IMR-90 (cell line): ENCODE measurements around the gene GRIK3. TPM values are rescaled to one million over a fixed set of nuclear protein-coding genes. Genes with fewer than 3 reads are reported as not detected.

Source experiments
- ATAC-seq: fragments of 200-7000 bp; cut with Tn5 transposase; 2 replicates; pipeline ENCODE4 v1.9.1; 2020; ENCODE audit warnings: low read depth, mild to moderate bottlenecking, moderate library complexity
- BruUV-seq: library from RNA; stranded (reverse); fragments of 400-500 nt; replicated peaks from 2 replicates; lab custom pipeline; 2021; lab: Mats Ljungman, UMichigan
- CTCF ChIA-PET: fragments of 300-600 bp; formaldehyde crosslinking; extraction: SDS; loops from one replicate; lab custom pipeline; 2021; ENCODE audit warnings: antibody characterized with exemption; lab: Yijun Ruan, JAX
- POLR2A ChIA-PET: fragments of 300-600 bp; sonication (Branson Sonifier 250); formaldehyde crosslinking; loops from one replicate; lab custom pipeline; 2022; ENCODE audit warnings: antibody characterized with exemption; ENCODE audit not compliant: unreplicated experiment; lab: Charles Lee
- DNase-seq: peaks from one replicate; pipeline ENCODE4 v3.0.0; 2013
- H2AFZ ChIP-seq: replicated peaks from 2 replicates; pipeline ENCODE3; 2013; ENCODE audit warnings: low read length, mild to moderate bottlenecking; ENCODE audit not compliant: poor library complexity
- H2AK5ac ChIP-seq: 2 replicates; pipeline ENCODE4 v1.6.1; 2013; ENCODE audit warnings: low read depth, low read length, inconsistent platforms
- H2AK9ac ChIP-seq: replicated peaks from 2 replicates; pipeline ENCODE3; 2013; ENCODE audit warnings: mild to moderate bottlenecking, low read depth, low read length, moderate library complexity; ENCODE audit not compliant: poor library complexity
- H2BK120ac ChIP-seq: 2 replicates; pipeline ENCODE4 v1.6.1; 2013; ENCODE audit warnings: low read depth, low read length, inconsistent platforms
- H2BK15ac ChIP-seq: 3 replicates; pipeline ENCODE4 v1.6.1; 2013; ENCODE audit warnings: low read depth, low read length, inconsistent platforms
- H2BK20ac ChIP-seq: 2 replicates; pipeline ENCODE4 v1.6.1; 2013; ENCODE audit warnings: low read depth, mild to moderate bottlenecking, inconsistent platforms, low read length, moderate library complexity
- H2BK5ac ChIP-seq: 2 replicates; pipeline ENCODE4 v1.6.1; 2013; ENCODE audit warnings: mild to moderate bottlenecking, low read depth, low read length, inconsistent platforms; ENCODE audit not compliant: poor library complexity, severe bottlenecking
- H3K14ac ChIP-seq: replicated peaks from 2 replicates; pipeline ENCODE4 v1.6.1; 2013; ENCODE audit warnings: low read depth, low read length, inconsistent platforms
- H3K18ac ChIP-seq: 2 replicates; pipeline ENCODE4 v1.6.1; 2013; ENCODE audit warnings: low read depth, low read length, control low read depth
- H3K23ac ChIP-seq: 2 replicates; pipeline ENCODE4 v1.6.1; 2013; ENCODE audit warnings: low read depth, low read length, inconsistent platforms
- H3K27ac ChIP-seq: 2 replicates; pipeline ENCODE4 v1.5.1; 2013; ENCODE audit warnings: mild to moderate bottlenecking, control low read depth, low read length; ENCODE audit not compliant: insufficient read depth
- H3K27me3 ChIP-seq: 2 replicates; pipeline ENCODE4 v1.6.1; 2013; ENCODE audit warnings: low read length; ENCODE audit not compliant: control insufficient read depth, insufficient read depth
- H3K36me3 ChIP-seq: 2 replicates; pipeline ENCODE4 v1.6.1; 2013; ENCODE audit warnings: low read length, mixed read lengths; ENCODE audit not compliant: control insufficient read depth, insufficient read depth
- H3K4ac ChIP-seq: 2 replicates; pipeline ENCODE4 v1.6.1; 2013; ENCODE audit warnings: low read depth, low read length, inconsistent platforms
- H3K4me1 ChIP-seq: 2 replicates; pipeline ENCODE4 v1.6.1; 2013; ENCODE audit warnings: low read length, mixed read lengths; ENCODE audit not compliant: control insufficient read depth, insufficient read depth
- H3K4me2 ChIP-seq: 2 replicates; pipeline ENCODE4 v1.6.1; 2013; ENCODE audit warnings: low read depth, mild to moderate bottlenecking, control low read depth, low read length, moderate library complexity
- H3K4me3 ChIP-seq: 2 replicates; pipeline ENCODE4 v1.5.1; 2013; ENCODE audit warnings: low read depth, mild to moderate bottlenecking, control low read depth, low read length, moderate library complexity; ENCODE audit not compliant: insufficient read depth
- H3K56ac ChIP-seq: 2 replicates; pipeline ENCODE4 v1.6.1; 2013; ENCODE audit warnings: low read length, inconsistent platforms; ENCODE audit not compliant: insufficient read depth; ENCODE audit errors: extremely low read depth
- H3K79me1 ChIP-seq, 2 experiments: 2 replicates each; pipeline ENCODE4 v1.6.1; 2013; ENCODE audit warnings: low read length in 2 of 2, inconsistent platforms in 1 of 2, low read depth in 1 of 2
- H3K9ac ChIP-seq: 2 replicates; pipeline ENCODE4 v1.6.1; 2013; ENCODE audit warnings: low read depth, low read length, control low read depth
- H3K9me1 ChIP-seq: 2 replicates; pipeline ENCODE4 v1.6.1; 2013; ENCODE audit warnings: low read length, inconsistent platforms; ENCODE audit not compliant: insufficient read depth
- H3K9me3 ChIP-seq: 2 replicates; pipeline ENCODE4 v1.6.1; 2013; ENCODE audit warnings: low read length; ENCODE audit not compliant: control insufficient read depth, insufficient read depth
- H4K20me1 ChIP-seq: 2 replicates; pipeline ENCODE4 v1.6.1; 2013; ENCODE audit warnings: low read length, inconsistent platforms; ENCODE audit not compliant: insufficient read depth
- H4K5ac ChIP-seq: 2 replicates; pipeline ENCODE4 v1.6.1; 2013; ENCODE audit warnings: mild to moderate bottlenecking, low read depth, low read length, control low read depth
- H4K8ac ChIP-seq, 2 experiments: 2 replicates each; pipeline ENCODE4 v1.6.1; 2013; ENCODE audit warnings: low read depth in 2 of 2, low read length in 2 of 2, control low read depth in 1 of 2, inconsistent platforms in 1 of 2
- H4K91ac ChIP-seq: 2 replicates; pipeline ENCODE4 v1.6.1; 2013; ENCODE audit warnings: low read depth, low read length, inconsistent platforms; ENCODE audit not compliant: insufficient read depth
- BHLHE40 ChIP-seq: fragments of 150-350 bp; IDR thresholded peaks from 2 replicates; pipeline ENCODE4 v1.6.1; 2016; ENCODE audit warnings: mild to moderate bottlenecking, low read depth, low read length
- CEBPB ChIP-seq: IDR thresholded peaks from 2 replicates; pipeline ENCODE4 v1.6.1; 2012; ENCODE audit warnings: low read depth, low read length, improper control_type of control experiment
- CHD1 ChIP-seq: IDR thresholded peaks from 2 replicates; pipeline ENCODE4 v1.6.1; 2012; ENCODE audit warnings: low read depth, low read length, improper control_type of control experiment
- CTCF ChIP-seq: conservative IDR thresholded peaks from 2 replicates; pipeline ENCODE4 v1.5.1; 2012; ENCODE audit warnings: mild to moderate bottlenecking, low read depth, low read length, improper control_type of control experiment
- ELK1 ChIP-seq: fragments of 150-350 bp; IDR thresholded peaks from 2 replicates; pipeline ENCODE4 v1.6.1; 2016; ENCODE audit warnings: low read depth, mild to moderate bottlenecking, low read length, moderate library complexity, borderline replicate concordance
- FOS ChIP-seq: fragments of 150-350 bp; IDR thresholded peaks from 2 replicates; pipeline ENCODE4 v1.6.1; 2016; ENCODE audit warnings: low read depth, low read length
- MAFK ChIP-seq: IDR thresholded peaks from 2 replicates; pipeline ENCODE4 v1.6.1; 2012; ENCODE audit warnings: low read depth, low read length, improper control_type of control experiment
- MAZ ChIP-seq: IDR thresholded peaks from 2 replicates; pipeline ENCODE4 v1.6.1; 2012; ENCODE audit warnings: low read depth, mild to moderate bottlenecking, low read length, improper control_type of control experiment, moderate library complexity, borderline replicate concordance
- MXI1 ChIP-seq: IDR thresholded peaks from 2 replicates; pipeline ENCODE4 v1.6.1; 2012; ENCODE audit warnings: low read depth, mild to moderate bottlenecking, low read length, moderate library complexity, borderline replicate concordance
- NFE2L2 ChIP-seq: fragments of 150-350 bp; IDR thresholded peaks from 2 replicates; pipeline ENCODE4 v1.6.1; 2016; ENCODE audit warnings: low read depth, mild to moderate bottlenecking, low read length
- POLR2A ChIP-seq: IDR thresholded peaks from 2 replicates; pipeline ENCODE4 v1.6.1; 2012; ENCODE audit warnings: mild to moderate bottlenecking, low read depth, low read length
- RAD21 ChIP-seq: IDR thresholded peaks from 2 replicates; pipeline ENCODE4 v1.6.1; 2012; ENCODE audit warnings: low read length, improper control_type of control experiment
- RCOR1 ChIP-seq: IDR thresholded peaks from 2 replicates; pipeline ENCODE4 v1.6.1; 2012; ENCODE audit warnings: mild to moderate bottlenecking, low read length, improper control_type of control experiment; ENCODE audit not compliant: insufficient replicate concordance
- RFX5 ChIP-seq: IDR thresholded peaks from 2 replicates; pipeline ENCODE4 v1.8.0; 2012; ENCODE audit warnings: low read depth, mild to moderate bottlenecking, low read length, moderate library complexity
- SMC3 ChIP-seq: fragments of 150-350 bp; IDR thresholded peaks from 2 replicates; pipeline ENCODE4 v1.6.1; 2016; ENCODE audit warnings: low read depth, mild to moderate bottlenecking, antibody characterized with exemption, low read length, moderate library complexity
- dilution Hi-C: fragments of 300-500 bp; cut with HindIII; formaldehyde crosslinking; loops from one replicate; pipeline ENCODE4 v1.14.3; 2018; ENCODE audit warnings: low sequenced_read_pairs; ENCODE audit not compliant: unreplicated experiment
- in situ Hi-C: fragments of 300-500 bp; cut with MboI; formaldehyde crosslinking; loops from 3 replicates; pipeline ENCODE4 v1.14.3; 2019; ENCODE audit warnings: low sequenced_read_pairs, inconsistent platforms, mixed read lengths
- intact Hi-C: fragments of 100-400 bp; cut with micrococcal nuclease; formaldehyde crosslinking; loops from 2 replicates; pipeline ENCODE4 v1.10.0; 2022
- polyA plus RNA-seq, 3 experiments: library from polyadenylated mRNA; depleted of rRNA; stranded (reverse); fragments of >200 nt; gene quantifications; 2 replicates each; pipeline ENCODE4 v1.2.3, GENCODE V29; 2012; ENCODE audit warnings: low replicate concordance in 1 of 3
- total RNA-seq: library from RNA; depleted of rRNA; stranded (reverse); fragments of >200 nt; gene quantifications from 2 replicates; pipeline ENCODE4 v1.2.3, GENCODE V29; 2012
- TF ChIP-seq, protein P1 (sequence below): fragments of 150-350 bp; IDR thresholded peaks from 2 replicates; pipeline ENCODE4 v1.6.1; 2017; ENCODE audit warnings: mild to moderate bottlenecking, antibody characterized with exemption, low read length, low read depth

Gene GRIK3
- total and polyA plus RNA-seq, 2 of the 4 experiments (the other 2 are of a cell fraction): not detected

- ATAC-seq: no peak
- dilution Hi-C loops: no loop called here
Observed at GRCh38 chr1:36793452-36793851, 240.9 kb downstream of the GRIK3 start.

More at GRCh38 chr1:36793452-36793851, 240.9 kb downstream of the GRIK3 start:
- H4K20me1 ChIP-seq: no peaks in the 10 kb centered on the region
- no peak overlapping the region for H2BK5ac ChIP-seq
- no peak overlapping the region for H2AFZ ChIP-seq
- H4K91ac ChIP-seq: no peak overlapping the region
- H3K9me1 ChIP-seq: no peaks in the 10 kb centered on the region
- H3K4me2 ChIP-seq: no peak overlapping the region
- H3K4ac ChIP-seq: no peak overlapping the region
- POLR2A ChIA-PET: no interaction called here
- no TSS peak for BruUV-seq
- DNase-seq: no peak
- no peaks in the 10 kb centered on the region for H3K4me1 ChIP-seq
- intact Hi-C loops (no loop called here), in situ Hi-C loops (no loop called here)
- no peaks in the 10 kb centered on the region for H3K27me3 ChIP-seq
- no peak overlapping the region for H2AK9ac ChIP-seq
- H2AK5ac ChIP-seq: no peak overlapping the region
- H3K36me3 ChIP-seq: no peaks in the 10 kb centered on the region
- H3K9me3 ChIP-seq: no peaks in the 10 kb centered on the region
- no peak overlapping the region for H3K18ac ChIP-seq
- H2BK20ac ChIP-seq: no peak overlapping the region
- H4K5ac ChIP-seq: no peak overlapping the region
- H2BK15ac ChIP-seq: no peak overlapping the region
- H3K27ac ChIP-seq: no peak overlapping the region
- H3K14ac ChIP-seq: no peak overlapping the region
- no peak overlapping the region for H3K56ac ChIP-seq
- no peak overlapping the region for H4K8ac ChIP-seq
- H3K9ac ChIP-seq: no peak overlapping the region
- H2BK120ac ChIP-seq: no peak overlapping the region
- H3K79me1 ChIP-seq: no peaks in the 10 kb centered on the region
- H3K4me3 ChIP-seq: no peak overlapping the region
- CTCF ChIA-PET: no interaction called here
- TF ChIP-seq BHLHE40: no peak
- TF ChIP-seq RAD21: no peak
- TF ChIP-seq CTCF: no peak
- no peak for TF ChIP-seq CHD1
- TF ChIP-seq POLR2A: no peak
- no peak for TF ChIP-seq NFE2L2
- no peak for TF ChIP-seq MAZ
- no peak for TF ChIP-seq ELK1
- no peak for TF ChIP-seq MXI1
- no peak for TF ChIP-seq MAFK
- no peak for TF ChIP-seq FOS
- no peak for TF ChIP-seq RFX5
- TF ChIP-seq, protein P1, sequence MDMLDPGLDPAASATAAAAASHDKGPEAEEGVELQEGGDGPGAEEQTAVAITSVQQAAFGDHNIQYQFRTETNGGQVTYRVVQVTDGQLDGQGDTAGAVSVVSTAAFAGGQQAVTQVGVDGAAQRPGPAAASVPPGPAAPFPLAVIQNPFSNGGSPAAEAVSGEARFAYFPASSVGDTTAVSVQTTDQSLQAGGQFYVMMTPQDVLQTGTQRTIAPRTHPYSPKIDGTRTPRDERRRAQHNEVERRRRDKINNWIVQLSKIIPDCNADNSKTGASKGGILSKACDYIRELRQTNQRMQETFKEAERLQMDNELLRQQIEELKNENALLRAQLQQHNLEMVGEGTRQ: no peak
- no peak for TF ChIP-seq RCOR1
- TF ChIP-seq CEBPB: no peak
- no peak for TF ChIP-seq SMC3
- H3K23ac ChIP-seq: no peak overlapping the region
